Stimulated activated naive CD4-positive, alpha-beta T cell (primary cell): ENCODE data around the gene REN.

Experiments
- DNase-seq, 6 experiments: peaks; one replicate each; lab custom pipeline; 2025; lab: John Stamatoyannopoulos, UW

REN gene

DNA sequence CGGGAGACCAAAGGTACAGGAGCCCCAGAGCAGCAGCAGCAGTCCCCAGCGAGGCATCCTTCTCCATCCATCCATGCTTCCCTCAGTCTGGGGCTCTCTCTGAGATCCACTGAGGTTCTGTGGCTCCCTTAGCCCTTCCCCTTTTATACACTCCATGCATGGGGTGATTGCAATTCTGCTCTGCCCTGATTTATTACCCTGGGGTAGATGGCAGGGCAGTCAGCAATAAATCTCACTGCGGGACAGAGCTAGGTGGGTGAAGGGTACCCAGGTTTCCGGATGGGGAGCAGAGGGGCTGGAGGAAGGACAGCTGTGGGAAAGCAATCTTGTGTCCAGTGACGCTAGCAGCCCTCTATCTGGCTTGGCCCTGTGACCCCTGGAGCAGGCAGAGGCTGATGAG lies at the start of gene REN:
Gene REN (minus strand): TSS at position 119 of the 400 bp plus-strand sequence. CDS start 44 bp downstream, at position 75.
- DNase-seq: no peak

GRCh38 chr1:204213668-204214662 lies 47.8 kb upstream of the REN start, which contains the start of gene GOLT1A:
Gene GOLT1A (minus strand): TSS chr1:204213988. CDS start chr1:204213906, 82 bp downstream.
- DNase-seq: peak in 5 of 6 experiments; percentile 19 to 44 (median 41)

DNA sequence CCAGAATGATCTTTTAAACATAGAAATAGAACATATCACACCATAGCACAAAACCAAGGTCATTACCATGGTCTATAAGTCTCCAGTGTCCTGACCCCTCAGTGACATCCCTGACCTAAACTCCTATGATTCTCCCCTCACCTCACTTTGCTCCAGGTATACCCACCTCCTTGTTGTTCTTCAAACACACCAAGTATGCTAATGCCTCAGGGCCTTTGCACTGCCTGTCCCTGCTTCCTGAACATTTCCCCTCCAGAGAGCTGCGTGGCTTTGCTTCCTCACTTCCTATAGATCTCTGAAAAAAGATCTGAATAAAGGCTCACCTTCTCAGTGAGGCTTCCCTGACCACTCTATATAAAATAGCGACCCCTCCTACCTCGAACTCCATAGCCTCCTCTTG lies 46.6 kb upstream of the REN start:
- no peak for DNase-seq

DNA sequence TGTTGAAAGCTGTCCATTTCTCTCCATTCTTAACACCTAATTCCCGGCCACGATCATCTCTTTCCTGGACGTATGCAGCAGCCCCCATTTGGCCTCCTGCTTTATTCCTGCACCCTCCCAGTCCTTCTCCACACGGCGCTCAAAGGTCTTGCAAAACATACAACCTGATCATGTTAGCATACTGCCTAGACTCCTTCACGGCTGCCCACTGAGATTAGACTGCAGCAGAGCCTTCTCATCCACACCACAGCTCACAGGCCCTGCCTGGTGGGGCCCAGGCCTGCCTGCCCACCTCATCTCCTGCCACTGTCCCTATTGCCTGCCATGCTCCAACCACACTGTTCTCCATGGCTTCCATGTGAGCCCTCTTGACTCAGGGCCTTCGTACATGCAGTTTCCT lies 44.9 kb upstream of the REN start:
- DNase-seq: no peak

GRCh38 chr1:204207136-204207616 lies 41.0 kb upstream of the REN start:
- DNase-seq: peak; percentile 19 to 75 (median 62)

DNA sequence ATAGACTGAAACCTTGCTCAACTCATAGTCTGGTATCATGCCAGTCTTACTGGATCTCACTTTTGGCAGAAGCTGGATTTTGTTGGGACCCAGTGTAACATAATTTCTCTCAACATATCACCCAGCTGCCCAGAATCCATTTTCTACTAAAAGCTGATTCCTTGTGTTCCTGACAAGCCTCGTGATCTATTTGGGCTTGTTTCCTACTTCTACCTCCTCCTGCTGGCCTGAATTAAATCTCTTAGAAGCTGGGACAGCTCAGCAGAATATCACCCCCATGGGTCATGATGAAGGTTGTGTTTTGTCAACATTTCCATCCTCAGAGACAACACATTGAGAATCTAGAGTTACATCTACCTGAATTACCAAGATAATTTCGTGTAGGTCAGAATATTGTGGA lies 40.0 kb upstream of the REN start:
- DNase-seq: no peak

GRCh38 chr1:204205486-204205885 lies 39.3 kb upstream of the REN start:
- no peak for DNase-seq

DNA sequence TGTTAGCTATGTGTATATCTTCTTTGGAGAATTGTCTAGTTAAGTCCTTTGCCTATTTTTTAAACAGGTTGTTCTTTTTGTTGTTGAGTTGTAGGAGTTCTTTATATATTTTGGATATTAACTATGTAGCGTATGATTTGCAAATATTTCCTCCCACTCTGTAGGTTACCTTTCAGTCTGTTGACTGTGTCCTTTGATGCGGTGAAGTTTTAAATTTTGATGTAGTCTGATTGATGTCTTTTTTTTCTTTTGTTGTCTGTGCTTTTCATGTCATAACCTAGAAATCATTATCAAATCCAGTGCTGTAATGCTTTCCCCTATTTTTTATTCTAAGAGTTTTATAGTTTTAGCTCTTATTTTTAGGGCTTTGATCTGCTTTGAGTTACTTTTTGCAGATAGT lies 38.8 kb upstream of the REN start:
- peak in 3 of 6 experiments; percentile 15 to 37 (median 28) for DNase-seq

GRCh38 chr1:204203206-204203767 lies 37.1 kb upstream of the REN start:
- no peak for DNase-seq

GRCh38 chr1:204202481-204202880 lies 36.3 kb upstream of the REN start:
- no peak for DNase-seq

- no peak for DNase-seq
Observed at GRCh38 chr1:204201348-204202040, 35.4 kb upstream of the REN start.

DNA sequence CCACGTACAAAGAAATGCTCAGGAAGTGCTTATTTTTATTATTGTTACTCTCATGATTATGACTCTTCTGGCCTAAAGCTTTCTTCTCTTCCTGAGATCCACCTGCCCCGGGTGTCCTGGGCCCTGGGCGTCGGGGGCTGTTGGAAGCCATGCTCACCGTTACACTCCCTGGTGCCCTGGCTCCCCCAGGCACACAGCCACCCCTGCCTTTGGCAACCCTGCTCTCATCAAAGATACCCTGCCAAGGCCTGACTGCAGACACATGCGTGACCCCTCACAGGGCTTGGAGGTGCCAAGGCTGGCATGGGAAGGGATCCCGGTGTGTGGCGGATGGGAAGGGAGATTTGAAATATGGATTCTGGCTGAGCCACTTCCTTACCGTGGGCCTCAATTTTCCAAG lies 33.4 kb upstream of the REN start:
- DNase-seq: no peak

GRCh38 chr1:204198348-204199340 lies 32.5 kb upstream of the REN start:
- DNase-seq: no peak

DNA sequence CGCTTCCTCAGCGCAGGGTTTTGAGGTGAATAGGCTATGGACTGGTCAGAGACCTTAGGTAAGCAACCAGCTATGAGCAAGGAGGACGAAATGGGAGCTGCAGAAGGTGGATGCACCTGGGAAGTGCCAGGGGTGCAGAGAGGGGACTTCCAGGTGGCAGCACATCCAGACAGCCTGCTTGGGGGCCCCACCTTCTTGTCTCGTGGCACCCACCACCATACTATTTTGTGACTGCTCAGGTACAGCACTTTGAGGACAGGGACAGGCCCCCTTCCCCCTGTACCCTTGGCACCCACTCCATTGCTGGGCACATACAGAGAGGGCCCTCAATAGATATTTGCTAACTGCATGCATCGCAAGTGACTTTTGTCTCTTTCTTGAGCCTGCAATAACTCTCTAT lies 30.9 kb upstream of the REN start:
- DNase-seq: no peak

DNA sequence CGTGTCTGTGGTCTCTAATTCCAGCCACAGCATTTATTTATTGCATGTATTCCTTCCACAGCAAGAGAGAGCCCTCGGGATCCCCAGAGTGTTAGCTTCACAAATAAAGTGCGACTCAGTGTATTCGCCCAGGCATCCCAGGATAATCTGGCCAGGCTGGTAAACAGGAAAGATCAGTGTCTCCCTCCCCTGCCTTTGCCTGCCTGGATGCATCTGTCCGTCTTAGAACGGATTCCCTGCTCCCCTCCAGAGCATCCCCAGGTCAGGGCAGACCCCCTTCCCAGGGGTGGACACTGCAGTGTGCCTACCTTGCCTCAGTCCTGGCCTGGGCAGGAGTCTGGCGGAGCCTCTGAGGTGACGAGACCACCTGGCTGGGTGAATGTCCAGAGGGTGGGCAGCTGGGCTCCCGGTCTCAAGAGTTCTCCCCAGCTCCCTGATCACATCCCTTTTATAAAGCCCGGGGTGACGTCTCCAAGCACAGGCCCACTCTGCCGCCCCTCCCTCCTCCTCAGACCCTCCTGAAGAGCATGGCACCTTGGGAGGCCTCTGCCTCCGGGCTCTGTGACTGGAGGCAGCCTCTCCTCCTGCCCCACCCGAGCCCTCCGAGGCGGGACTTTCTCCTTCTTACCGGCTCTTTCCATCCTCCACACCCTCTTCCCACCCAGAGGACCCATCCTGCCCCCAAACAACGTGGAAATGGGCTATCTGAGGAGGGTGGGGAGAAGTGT lies 30.1 kb upstream of the REN start, which contains the start of gene KISS1:
Gene KISS1 (minus strand): TSS at position 424 of the 728 bp plus-strand sequence. CDS start 3,615 bp downstream, outside the sequence.
- no peak for DNase-seq

DNA sequence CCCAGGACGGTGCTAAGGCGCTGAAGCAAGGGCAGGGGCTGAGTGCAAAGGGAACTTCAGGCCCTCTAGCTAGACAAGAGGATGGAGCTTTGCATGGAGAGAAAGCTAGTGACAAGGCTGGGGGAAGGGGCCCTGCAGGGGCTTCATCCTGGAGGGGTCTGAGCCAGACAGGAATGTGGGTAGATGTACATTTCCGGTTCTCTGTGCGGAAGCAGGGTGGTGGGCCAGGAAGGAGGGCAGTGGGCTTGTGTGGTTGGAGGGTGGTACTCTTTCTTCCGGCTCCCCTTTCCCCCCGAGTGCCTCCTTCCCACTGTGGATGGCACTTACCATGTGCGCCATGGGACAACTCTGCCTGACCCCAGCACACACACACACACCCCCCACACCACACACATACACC lies 28.6 kb upstream of the REN start:
- DNase-seq: no peak

DNA sequence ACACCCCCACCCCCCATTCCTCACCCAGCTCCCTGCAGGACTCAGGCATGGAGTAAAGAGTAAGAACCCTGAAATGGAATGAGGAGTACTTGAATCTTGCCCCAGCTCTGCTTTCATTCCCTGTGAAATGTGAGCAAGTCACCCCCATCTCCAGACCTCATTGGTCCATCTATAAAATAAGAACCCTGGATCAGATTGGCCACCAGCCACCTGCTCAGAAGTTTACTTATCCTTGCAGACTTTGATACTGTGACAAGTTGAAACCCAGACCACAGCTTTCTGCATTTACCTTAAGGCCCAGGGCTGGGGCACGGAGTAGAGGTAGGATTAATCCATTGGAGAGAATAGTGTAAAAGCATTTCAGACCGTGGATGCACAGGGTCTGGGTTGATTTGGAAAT lies 27.9 kb upstream of the REN start:
- DNase-seq: no peak

GRCh38 chr1:204192589-204193352 lies 26.6 kb upstream of the REN start:
- no peak for DNase-seq

GRCh38 chr1:204192046-204192445 lies 25.9 kb upstream of the REN start:
- DNase-seq: no peak

DNA sequence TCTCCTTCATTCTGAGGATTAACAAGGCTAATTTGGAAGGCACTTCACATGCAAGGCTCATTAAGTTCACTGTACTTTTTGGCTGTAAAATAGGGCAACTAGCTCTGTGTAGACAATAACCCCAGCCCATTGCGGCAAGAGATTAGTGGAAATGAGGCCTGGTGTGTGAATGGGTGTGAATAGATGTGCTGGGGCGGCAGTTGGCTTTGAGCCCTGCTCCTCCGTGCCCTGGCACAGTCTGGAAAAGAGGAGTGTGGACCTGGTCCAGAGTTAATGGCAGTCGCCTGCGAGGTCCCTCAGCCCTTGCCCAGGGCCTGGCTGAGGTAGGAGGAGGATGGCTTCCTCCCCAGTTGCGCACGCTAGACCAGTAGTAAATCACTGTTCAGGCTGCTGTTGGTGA lies 25.3 kb upstream of the REN start:
- no peak for DNase-seq
